ENCODE measurements around the gene C17orf50.

- TF ChIP-seq, protein P1, sequence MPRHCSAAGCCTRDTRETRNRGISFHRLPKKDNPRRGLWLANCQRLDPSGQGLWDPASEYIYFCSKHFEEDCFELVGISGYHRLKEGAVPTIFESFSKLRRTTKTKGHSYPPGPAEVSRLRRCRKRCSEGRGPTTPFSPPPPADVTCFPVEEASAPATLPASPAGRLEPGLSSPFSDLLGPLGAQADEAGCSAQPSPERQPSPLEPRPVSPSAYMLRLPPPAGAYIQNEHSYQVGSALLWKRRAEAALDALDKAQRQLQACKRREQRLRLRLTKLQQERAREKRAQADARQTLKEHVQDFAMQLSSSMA (CRISPR knock-in tag; IDR thresholded peaks at IDR 0.05), result no peak
- no peak for TF ChIP-seq MAF1 (CRISPR knock-in tag; IDR thresholded peaks at IDR 0.05; ENCODE audit: borderline replicate concordance)
- TF ChIP-seq JUND (CRISPR knock-in tag; IDR thresholded peaks at IDR 0.05), result no peak
- TF ChIP-seq, protein P2, sequence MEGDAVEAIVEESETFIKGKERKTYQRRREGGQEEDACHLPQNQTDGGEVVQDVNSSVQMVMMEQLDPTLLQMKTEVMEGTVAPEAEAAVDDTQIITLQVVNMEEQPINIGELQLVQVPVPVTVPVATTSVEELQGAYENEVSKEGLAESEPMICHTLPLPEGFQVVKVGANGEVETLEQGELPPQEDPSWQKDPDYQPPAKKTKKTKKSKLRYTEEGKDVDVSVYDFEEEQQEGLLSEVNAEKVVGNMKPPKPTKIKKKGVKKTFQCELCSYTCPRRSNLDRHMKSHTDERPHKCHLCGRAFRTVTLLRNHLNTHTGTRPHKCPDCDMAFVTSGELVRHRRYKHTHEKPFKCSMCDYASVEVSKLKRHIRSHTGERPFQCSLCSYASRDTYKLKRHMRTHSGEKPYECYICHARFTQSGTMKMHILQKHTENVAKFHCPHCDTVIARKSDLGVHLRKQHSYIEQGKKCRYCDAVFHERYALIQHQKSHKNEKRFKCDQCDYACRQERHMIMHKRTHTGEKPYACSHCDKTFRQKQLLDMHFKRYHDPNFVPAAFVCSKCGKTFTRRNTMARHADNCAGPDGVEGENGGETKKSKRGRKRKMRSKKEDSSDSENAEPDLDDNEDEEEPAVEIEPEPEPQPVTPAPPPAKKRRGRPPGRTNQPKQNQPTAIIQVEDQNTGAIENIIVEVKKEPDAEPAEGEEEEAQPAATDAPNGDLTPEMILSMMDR (CRISPR knock-in tag; IDR thresholded peaks at IDR 0.05), result no peak
Observed at GRCh38 chr17:35729405-35729833, 31.3 kb upstream of the C17orf50 start.
